GM12864 (cell line): ENCODE data around the gene PEX7.

Experiments
- DNase-seq: peaks from one replicate; pipeline ENCODE4 v3.0.0-alpha.2; 2011; ENCODE audit warnings: low read depth
- H3K4me3 ChIP-seq: 2 replicates; pipeline ENCODE4 v1.5.1; 2011; ENCODE audit warnings: mild to moderate bottlenecking, low read depth, low read length, control low read depth
- CTCF ChIP-seq: IDR thresholded peaks from 2 replicates; pipeline ENCODE4 v1.5.1; 2011; ENCODE audit warnings: low read depth, mild to moderate bottlenecking, moderate library complexity, low read length, control low read depth, inconsistent platforms; ENCODE audit errors: missing control alignments

PEX7 gene

DNA sequence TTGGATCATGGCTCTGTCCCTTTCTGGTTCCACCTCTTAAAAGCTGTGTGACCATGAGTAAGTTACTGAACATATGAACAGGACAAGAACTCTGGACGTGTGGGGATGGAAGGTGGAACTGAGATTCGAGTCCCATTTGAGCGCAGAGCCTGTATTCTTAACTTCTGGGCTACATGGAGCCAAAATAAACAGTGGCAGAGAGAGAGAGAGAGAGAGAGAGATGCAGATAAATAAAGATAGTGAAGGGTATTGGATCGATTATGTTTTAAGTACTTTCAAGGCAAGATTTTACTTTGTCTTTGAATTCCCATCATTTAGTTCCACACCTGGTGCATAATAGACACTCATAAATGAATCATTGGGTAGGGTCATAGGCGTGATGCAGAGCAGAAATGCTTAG, 139.5 kb downstream of the PEX7 start:
- TF ChIP-seq CTCF = no peak

GRCh38 chr6:136962661-136963060, 140.3 kb downstream of the PEX7 start:
- DNase-seq = no peak
- no peak overlapping the region for H3K4me3 ChIP-seq
- TF ChIP-seq CTCF = no peak

More for the DNA sequence above, 139.5 kb downstream of the PEX7 start:
- DNase-seq = no peak
- H3K4me3 ChIP-seq = no peak overlapping the region

GRCh38 chr6:136963259-136963658, 140.9 kb downstream of the PEX7 start:
- DNase-seq = no peak
- TF ChIP-seq CTCF = no peak
- no peak overlapping the region for H3K4me3 ChIP-seq
